GM23248 (cell line): ENCODE results near the gene XPC. TPM values are rescaled to one million over a fixed set of nuclear protein-coding genes. Genes with fewer than 3 reads are reported as not detected.

Experiments
- DNase-seq: peaks from one replicate; pipeline ENCODE4 v3.0.0-alpha.2; 2015
- H2AFZ ChIP-seq: fragments of 200-600 bp; sonication (generic); 2 replicates; pipeline ENCODE4 v1.6.1; 2016; ENCODE audit warnings: antibody characterized with exemption
- H3F3A ChIP-seq: fragments of 200-600 bp; sonication (generic); 2 replicates; pipeline ENCODE4 v1.6.1; 2016; ENCODE audit warnings: mild to moderate bottlenecking, antibody characterized with exemption, mixed run types; ENCODE audit not compliant: insufficient read depth
- H3K27ac ChIP-seq: fragments of 200-600 bp; sonication (generic); 2 replicates; pipeline ENCODE4 v1.5.1; 2016; ENCODE audit warnings: mild to moderate bottlenecking
- H3K27me3 ChIP-seq: fragments of 200-600 bp; sonication (generic); replicated peaks from 2 replicates; pipeline ENCODE4 v1.6.1; 2016; ENCODE audit warnings: mild to moderate bottlenecking; ENCODE audit not compliant: insufficient read depth
- H3K36me3 ChIP-seq: fragments of 200-600 bp; sonication (generic); 2 replicates; pipeline ENCODE4 v1.6.1; 2016; ENCODE audit warnings: low read depth, mild to moderate bottlenecking
- H3K4me1 ChIP-seq: fragments of 200-600 bp; sonication (generic); 2 replicates; pipeline ENCODE4 v1.6.1; 2016; ENCODE audit warnings: mild to moderate bottlenecking; ENCODE audit not compliant: insufficient read depth
- H3K4me2 ChIP-seq: fragments of 200-600 bp; sonication (generic); one replicate; pipeline ENCODE4 v1.6.1; 2016; ENCODE audit warnings: mild to moderate bottlenecking; ENCODE audit not compliant: unreplicated experiment
- H3K4me3 ChIP-seq: fragments of 200-600 bp; sonication (generic); 2 replicates; pipeline ENCODE4 v1.5.1; 2016; ENCODE audit warnings: mild to moderate bottlenecking
- H3K79me2 ChIP-seq: fragments of 200-600 bp; sonication (generic); 2 replicates; pipeline ENCODE4 v1.6.1; 2016; ENCODE audit warnings: mild to moderate bottlenecking; ENCODE audit not compliant: insufficient read depth
- H3K9ac ChIP-seq: fragments of 200-600 bp; sonication (generic); 2 replicates; pipeline ENCODE4 v1.6.1; 2016; ENCODE audit warnings: mild to moderate bottlenecking
- H3K9me2 ChIP-seq: fragments of 200-600 bp; sonication (generic); 2 replicates; pipeline ENCODE4 v1.6.1; 2016; ENCODE audit warnings: mixed run types, mild to moderate bottlenecking, moderate library complexity; ENCODE audit not compliant: insufficient read depth
- H3K9me3 ChIP-seq: fragments of 200-600 bp; sonication (generic); one replicate; pipeline ENCODE4 v1.6.1; 2017; ENCODE audit warnings: low read depth
- H4K20me1 ChIP-seq: fragments of 200-600 bp; sonication (generic); 2 replicates; pipeline ENCODE4 v1.6.0; 2016; ENCODE audit not compliant: insufficient read depth
- EZH2 ChIP-seq: fragments of 200-600 bp; sonication (generic); IDR thresholded peaks from 2 replicates; pipeline ENCODE4 v1.6.1; 2018; ENCODE audit warnings: antibody characterized with exemption, mild to moderate bottlenecking; ENCODE audit not compliant: insufficient read depth, poor library complexity, severe bottlenecking
- EZH2phosphoT487 ChIP-seq: fragments of 200-600 bp; sonication (generic); IDR thresholded peaks from 2 replicates; pipeline ENCODE4 v1.6.1; 2018; ENCODE audit warnings: antibody characterized with exemption, moderate library complexity, mild to moderate bottlenecking, low read depth; ENCODE audit not compliant: insufficient read depth
- WGBS, 2 experiments: methylation state at CpG; one replicate each; pipeline ENCODE4 v1.1.6; 2015 to 2017; ENCODE audit warnings: low lambda C conversion rate in 2 of 2, low coverage in 1 of 2; ENCODE audit errors: missing lambda C conversion rate in 2 of 2; 5-methylcytosine and 5-hydroxymethylcytosine counted together
- in situ Hi-C: fragments of 300-500 bp; cut with MboI; formaldehyde crosslinking; loops from 2 replicates; pipeline ENCODE4 v1.15.0; 2020
- polyA plus RNA-seq: library from polyadenylated mRNA; unstranded; fragments of >200 nt; fragmentation: Nextera tagmentation; extraction: Ambion mirVana; gene quantifications from 2 replicates; pipeline ENCODE4 v1.2.1, GENCODE V29; 2016
- total RNA-seq: library from RNA; depleted of rRNA; stranded (reverse); fragments of >200 nt; shearing (Covaris generic); gene quantifications from 2 replicates; pipeline ENCODE4 v1.2.3, GENCODE V29; 2014; rRNA removed

The XPC gene
- total and polyA plus RNA-seq, 2 experiments from 2014 or later = 42.4 to 62.1 TPM

DNA sequence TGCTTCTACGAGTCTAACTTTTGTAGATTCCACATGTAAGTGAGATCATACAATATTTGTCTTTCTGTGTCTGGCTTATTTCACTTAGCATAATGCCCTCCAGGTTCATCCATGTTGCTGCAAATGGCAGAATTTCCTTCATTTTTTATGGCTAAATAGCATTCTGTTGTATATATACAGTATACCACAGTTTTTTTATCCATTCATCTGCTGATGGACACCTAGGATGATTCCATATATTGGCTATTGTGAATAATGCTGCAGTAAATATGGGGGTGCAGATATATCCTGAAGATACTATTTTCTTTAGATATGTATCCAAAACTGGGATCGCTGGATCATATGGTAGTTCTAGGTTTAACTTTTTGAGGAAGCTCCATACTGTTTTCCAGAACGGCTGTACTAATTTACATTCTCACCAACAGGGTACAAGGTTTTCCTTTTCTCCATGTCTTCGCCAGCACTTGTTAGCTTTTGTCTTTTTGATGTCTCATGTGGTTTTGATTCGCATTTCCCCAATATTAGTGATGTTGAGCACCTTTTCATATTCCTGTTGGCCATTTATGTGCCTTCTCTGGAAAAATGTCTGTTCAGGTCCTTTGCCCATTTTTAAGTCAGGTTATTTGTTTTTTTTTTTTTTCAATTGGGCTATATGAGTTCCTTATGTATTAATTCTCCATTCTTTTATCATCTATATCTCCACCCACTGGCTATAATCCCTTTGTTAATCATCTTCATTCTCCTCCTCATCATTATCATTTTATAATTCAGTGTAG, 80.6 kb downstream of the XPC start:
- no peak overlapping the region for H2AFZ ChIP-seq
- no peaks in the 10 kb centered on the region for H3K9me3 ChIP-seq
- H3K4me3 ChIP-seq = no peak overlapping the region
- WGBS, 2 experiments = 41 to 51% methylated on average over 5 of the region's 5 CpGs
- H4K20me1 ChIP-seq = no peaks in the 10 kb centered on the region
- TF ChIP-seq EZH2phosphoT487 = no peak
- TF ChIP-seq EZH2 = no peak
- H3K4me2 ChIP-seq = no peak overlapping the region
- in situ Hi-C loops = no loop called here
- no peak overlapping the region for H3K27ac ChIP-seq
- H3K9ac ChIP-seq = no peak overlapping the region
- H3K27me3 ChIP-seq = no peaks in the 10 kb centered on the region
- H3F3A ChIP-seq = no peaks in the 10 kb centered on the region
- no peaks in the 10 kb centered on the region for H3K36me3 ChIP-seq
- no peaks in the 10 kb centered on the region for H3K79me2 ChIP-seq
- no peaks in the 10 kb centered on the region for H3K4me1 ChIP-seq
- no peak for DNase-seq
- H3K9me2 ChIP-seq = no peaks in the 10 kb centered on the region

DNA sequence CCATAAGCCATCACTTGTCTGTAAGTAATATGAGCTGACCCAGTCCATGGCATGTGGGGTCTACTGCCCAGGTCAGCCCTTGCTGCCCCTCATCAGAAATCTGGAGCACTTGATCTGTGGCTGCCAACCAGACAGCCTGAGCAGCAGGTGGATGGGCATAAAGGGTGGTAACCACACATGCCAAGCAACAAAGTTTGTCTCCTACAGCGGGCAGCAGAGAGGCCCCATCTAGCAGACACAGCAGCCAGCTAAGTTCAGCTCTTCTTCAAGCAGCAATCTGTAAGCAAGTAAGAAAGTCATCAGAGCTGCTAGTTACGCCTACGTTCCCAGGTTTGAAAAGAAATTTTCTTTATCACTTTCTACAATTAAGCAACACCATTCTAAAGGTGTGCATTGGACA, 81.7 kb downstream of the XPC start:
- Histone ChIP-seq H3K36me3 (no peaks in the 10 kb centered on the region), H3K27me3 (no peaks in the 10 kb centered on the region), H2AFZ (no peak overlapping the region), H3K79me2 (no peaks in the 10 kb centered on the region), H3K9ac (no peak overlapping the region), H4K20me1 (no peaks in the 10 kb centered on the region), H3K9me3 (no peaks in the 10 kb centered on the region), H3K9me2 (no peaks in the 10 kb centered on the region), H3K4me3 (no peak overlapping the region), H3K4me1 (no peaks in the 10 kb centered on the region), H3F3A (no peaks in the 10 kb centered on the region), H3K27ac (no peak overlapping the region), H3K4me2 (no peak overlapping the region)
- in situ Hi-C loops = no loop called here
- TF ChIP-seq EZH2phosphoT487 = no peak
- no peak for TF ChIP-seq EZH2
- WGBS, 2 experiments = 44 to 46% methylated on average over 3 of the region's 3 CpGs
- no peak for DNase-seq

Other genes with a start within 250 kb of the XPC start
- 12.3 and 17.2 TPM in 2 replicates for gene CHCHD4, start 53.7 kb downstream of the XPC start, total RNA-seq
- gene CHCHD4, start 53.7 kb downstream of the XPC start, polyA plus RNA-seq = 15.1 and 15.4 TPM in 2 replicates
- gene TMEM43, start 53.5 kb downstream of the XPC start, total RNA-seq = 166 and 203 TPM in 2 replicates
- gene TMEM43, start 53.5 kb downstream of the XPC start, polyA plus RNA-seq = 143 and 145 TPM in 2 replicates
- 9.4 and 10.4 TPM in 2 replicates for gene LSM3, start 216 bp upstream of the XPC start, total RNA-seq
- gene LSM3, start 216 bp upstream of the XPC start, polyA plus RNA-seq = 32.3 and 32.4 TPM in 2 replicates
- 10.6 and 13.4 TPM in 2 replicates for gene SLC6A6, start 224.0 kb upstream of the XPC start, total RNA-seq
- gene SLC6A6, start 224.0 kb upstream of the XPC start, polyA plus RNA-seq = 4.6 and 4.7 TPM in 2 replicates